K562 (cell line): Measurements from ENCODE around the gene GPR176. TPM values are rescaled to one million over a fixed set of nuclear protein-coding genes. Genes with fewer than 3 reads are reported as not detected.
A peak's percentile ranks its signal among the peaks of the same experiment; 100 is the strongest.

Experiments used
- KDM1A ChIP-seq, 2 experiments: fragments of 450-650 bp; IDR thresholded peaks; 2 replicates each; pipeline ENCODE4 v1.6.1; 2016; ENCODE audit warnings: mild to moderate bottlenecking in 2 of 2
- RCOR1 ChIP-seq, 2 experiments: IDR thresholded peaks; 2 replicates each; pipeline ENCODE4 v1.6.1; 2012; ENCODE audit warnings: low read depth in 2 of 2, low read length in 2 of 2, borderline replicate concordance in 1 of 2, improper control_type of control experiment in 1 of 2
- SMARCE1 ChIP-seq: fragments of 450-650 bp; IDR thresholded peaks from 2 replicates; pipeline ENCODE4 v1.7.1; 2016; ENCODE audit warnings: mild to moderate bottlenecking
- TEAD4 ChIP-seq, 2 experiments: sonication (generic) in 1 of 2; formaldehyde crosslinking in 1 of 2; IDR thresholded peaks; 2 replicates each; pipeline versions ENCODE4 v1.6.1 to v1.8.0; 2012 to 2022; ENCODE audit warnings: borderline replicate concordance in 1 of 2, inconsistent platforms in 1 of 2, low read length in 1 of 2, mild to moderate bottlenecking in 1 of 2, missing genetic modification reagents in 1 of 2
- polyA plus RNA-seq, 8 experiments: library from polyadenylated mRNA; depleted of rRNA in 4 of 8; stranded (reverse) in 5 of 8; unstranded in 3 of 8; fragments of >200 nt; fragmentation: Nextera tagmentation in 2 of 8; fragmentation: Illumina TruSeq in 1 of 8; extraction: Ambion mirVana in 2 of 8; extraction: Trizol in 1 of 8; gene quantifications; 2 replicates each; pipeline versions ENCODE4 v1.2.1 to v1.2.3, GENCODE V29; 2011 to 2014; ENCODE audit warnings: inconsistent platforms in 1 of 8, missing spikeins in 1 of 8
- total RNA-seq, 7 experiments: library from RNA; depleted of rRNA in 6 of 7; stranded (reverse); fragments of >200 nt in 6 of 7; fragmentation: Illumina TruSeq in 2 of 7; extraction: Trizol in 2 of 7; gene quantifications; 2 replicates each; pipeline versions ENCODE4 v1.2.1 to v1.2.3, GENCODE V29; 2011 to 2021; ENCODE audit warnings: low replicate concordance in 1 of 7
- TF ChIP-seq, protein P1 (sequence below), 2 experiments: fragments of 200-800 bp in 1 of 2; sonication (Bioruptor generic) in 1 of 2; sonication (generic) in 1 of 2; formaldehyde crosslinking in 1 of 2; IDR thresholded peaks in 1 of 2; conservative IDR thresholded peaks in 1 of 2; 2 replicates each; pipeline versions ENCODE4 v1.5.0 to v1.6.1; 2016 to 2020; ENCODE audit warnings: missing compliant biosample characterization in 1 of 2, missing genetic modification characterization in 1 of 2, missing genetic modification reagents in 1 of 2
- TF ChIP-seq, protein P2 (sequence below): fragments of 250-450 bp; sonication (Bioruptor Pico); IDR thresholded peaks from 2 replicates; pipeline ENCODE4 v1.6.1; 2021; ENCODE audit warnings: mild to moderate bottlenecking
- TF ChIP-seq, protein P3 (sequence below): conservative IDR thresholded peaks from 2 replicates; pipeline ENCODE4 v1.6.1; 2011; ENCODE audit warnings: low read depth, mild to moderate bottlenecking, low read length; ENCODE audit not compliant: control insufficient read depth

The GPR176 gene
- total and polyA plus RNA-seq, 9 of the 15 experiments (the other 6 are each of a cell fraction or from before 2014, with no cell fraction given): 0.03 to 1.2 (median 0.76) TPM

- TF ChIP-seq KDM1A (IDR thresholded peaks at IDR 0.05) (0 out of 4 replicates have a peak, but pooled peaks of 1 of the 2 experiments have one; percentile 17), SMARCE1 (0 out of 2 replicates have a peak, but pooled peaks have one; percentile 20), RCOR1 (IDR thresholded peaks at IDR 0.05; ENCODE audit: borderline replicate concordance in 1 of 2, low read depth in 2 of 2, low read length in 2 of 2) (peak in 1 of 2 experiments; percentile 39; a peak in 1 of 4 replicates), TEAD4 (IDR thresholded peaks at IDR 0.05; ENCODE audit: low read length) (peak; percentile 34; the same call in 1 of the 2 replicates), TEAD4 (CRISPR knock-in tag; IDR thresholded peaks at IDR 0.05; ENCODE audit: borderline replicate concordance) (no peak)
- TF ChIP-seq, protein P1, sequence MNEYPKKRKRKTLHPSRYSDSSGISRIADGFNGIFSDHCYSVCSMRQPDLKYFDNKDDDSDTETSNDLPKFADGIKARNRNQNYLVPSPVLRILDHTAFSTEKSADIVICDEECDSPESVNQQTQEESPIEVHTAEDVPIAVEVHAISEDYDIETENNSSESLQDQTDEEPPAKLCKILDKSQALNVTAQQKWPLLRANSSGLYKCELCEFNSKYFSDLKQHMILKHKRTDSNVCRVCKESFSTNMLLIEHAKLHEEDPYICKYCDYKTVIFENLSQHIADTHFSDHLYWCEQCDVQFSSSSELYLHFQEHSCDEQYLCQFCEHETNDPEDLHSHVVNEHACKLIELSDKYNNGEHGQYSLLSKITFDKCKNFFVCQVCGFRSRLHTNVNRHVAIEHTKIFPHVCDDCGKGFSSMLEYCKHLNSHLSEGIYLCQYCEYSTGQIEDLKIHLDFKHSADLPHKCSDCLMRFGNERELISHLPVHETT (CRISPR knock-in tag; conservative IDR thresholded peaks at IDR 0.05 in 1 of 2, IDR thresholded peaks at IDR 0.05 in 1 of 2): no peak
- TF ChIP-seq, protein P2, sequence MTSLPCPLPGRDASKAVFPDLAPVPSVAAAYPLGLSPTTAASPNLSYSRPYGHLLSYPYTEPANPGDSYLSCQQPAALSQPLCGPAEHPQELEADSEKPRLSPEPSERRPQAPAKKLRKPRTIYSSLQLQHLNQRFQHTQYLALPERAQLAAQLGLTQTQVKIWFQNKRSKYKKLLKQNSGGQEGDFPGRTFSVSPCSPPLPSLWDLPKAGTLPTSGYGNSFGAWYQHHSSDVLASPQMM (CRISPR knock-in tag): no peak
- TF ChIP-seq, protein P3, sequence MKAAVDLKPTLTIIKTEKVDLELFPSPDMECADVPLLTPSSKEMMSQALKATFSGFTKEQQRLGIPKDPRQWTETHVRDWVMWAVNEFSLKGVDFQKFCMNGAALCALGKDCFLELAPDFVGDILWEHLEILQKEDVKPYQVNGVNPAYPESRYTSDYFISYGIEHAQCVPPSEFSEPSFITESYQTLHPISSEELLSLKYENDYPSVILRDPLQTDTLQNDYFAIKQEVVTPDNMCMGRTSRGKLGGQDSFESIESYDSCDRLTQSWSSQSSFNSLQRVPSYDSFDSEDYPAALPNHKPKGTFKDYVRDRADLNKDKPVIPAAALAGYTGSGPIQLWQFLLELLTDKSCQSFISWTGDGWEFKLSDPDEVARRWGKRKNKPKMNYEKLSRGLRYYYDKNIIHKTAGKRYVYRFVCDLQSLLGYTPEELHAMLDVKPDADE: no peak
These were observed 39.2 kb downstream of the GPR176 start (continued) for GRCh38 chr15:39880718-39881387.
